B cell (primary cell): Measurements from ENCODE around the gene RAD51B. TPM values are rescaled to one million over a fixed set of nuclear protein-coding genes. Genes with fewer than 3 reads are reported as not detected.

ENCODE experiments used
- ATAC-seq: fragments of 200-7000 bp; cut with Tn5 transposase; one replicate; pipeline ENCODE4 v1.10.0; 2021; ENCODE audit warnings: low read depth, mild to moderate bottlenecking, moderate number of reproducible peaks, moderate library complexity
- CTCF ChIA-PET: fragments of 350-600 bp; sonication (Branson Sonifier 250); formaldehyde crosslinking; loops from one replicate; lab custom pipeline; 2021; ENCODE audit warnings: antibody characterized with exemption, inconsistent platforms; lab: Charles Lee
- POLR2A ChIA-PET: fragments of 350-600 bp; sonication (Branson Sonifier 250); formaldehyde crosslinking; loops from one replicate; lab custom pipeline; 2021; ENCODE audit warnings: antibody characterized with exemption; lab: Charles Lee
- DNase-seq: peaks from one replicate; pipeline ENCODE4 v3.0.0; 2013
- H2AFZ ChIP-seq: 2 replicates; pipeline ENCODE4 v1.6.1; 2012; ENCODE audit warnings: mild to moderate bottlenecking, low read depth, low read length; ENCODE audit not compliant: insufficient read depth, poor library complexity, severe bottlenecking
- H3K27ac ChIP-seq, 2 donors: 1 replicate in 1 of 2; 2 replicates in 1 of 2; pipeline ENCODE4 v1.5.1; 2012 to 2013; ENCODE audit warnings: low read length in 2 of 2, mild to moderate bottlenecking in 2 of 2, moderate library complexity in 1 of 2
- H3K27me3 ChIP-seq, 4 experiments: fragments of 200-600 bp in 1 of 4; sonication (generic) in 1 of 4; replicated peaks in 1 of 4; 1 replicate in 2 of 4; 2 replicates in 2 of 4; pipeline versions ENCODE4 v1.6.1 to v1.7.0; 2013 to 2016; ENCODE audit warnings: low read length in 3 of 4, mild to moderate bottlenecking in 2 of 4, mixed read lengths in 1 of 4, moderate library complexity in 1 of 4; ENCODE audit not compliant: insufficient read depth in 4 of 4, control insufficient read depth in 3 of 4; ENCODE audit errors: control extremely low read depth in 1 of 4
- H3K36me3 ChIP-seq, 2 experiments: replicated peaks in 1 of 2; 1 replicate in 1 of 2; 2 replicates in 1 of 2; pipeline versions ENCODE4 v1.6.1 to v1.7.1; 2013; ENCODE audit warnings: low read length in 1 of 2; ENCODE audit not compliant: insufficient read depth in 2 of 2, control insufficient read depth in 1 of 2; ENCODE audit errors: control extremely low read depth in 1 of 2, extremely low read depth in 1 of 2
- H3K4me1 ChIP-seq, 2 donors: fragments of 200-600 bp in 1 of 2; sonication (generic) in 1 of 2; 1 replicate in 1 of 2; 2 replicates in 1 of 2; pipeline versions ENCODE4 v1.5.1 to v1.6.1; 2013 to 2017; ENCODE audit warnings: low read length in 2 of 2; ENCODE audit not compliant: control insufficient read depth in 2 of 2, insufficient read depth in 2 of 2
- H3K4me2 ChIP-seq: replicated peaks from 2 replicates; pipeline ENCODE3; 2012; ENCODE audit warnings: mild to moderate bottlenecking, low read depth, low read length; ENCODE audit not compliant: poor library complexity, severe bottlenecking
- H3K4me3 ChIP-seq, 5 experiments: fragments of 200-600 bp in 1 of 5; sonication (generic) in 1 of 5; 1 replicate in 3 of 5; 2 replicates in 2 of 5; pipeline versions ENCODE4 v1.5.1 to v1.7.0; 2011 to 2016; ENCODE audit warnings: low read length in 4 of 5, mild to moderate bottlenecking in 4 of 5, low read depth in 2 of 5, control low read depth in 1 of 5, moderate library complexity in 1 of 5; ENCODE audit not compliant: insufficient read depth in 1 of 5; ENCODE audit errors: control extremely low read depth in 1 of 5, extremely low read depth in 1 of 5
- H3K79me2 ChIP-seq: fragments of 200-600 bp; sonication (generic); one replicate; pipeline ENCODE4 v1.6.0; 2016; ENCODE audit warnings: low read length; ENCODE audit not compliant: control insufficient read depth, insufficient read depth
- H3K9ac ChIP-seq: fragments of 200-600 bp; sonication (generic); 2 replicates; pipeline ENCODE4 v1.6.1; 2017; ENCODE audit warnings: mild to moderate bottlenecking, low read length, moderate library complexity
- H3K9me3 ChIP-seq, 3 donors: one replicate each; pipeline versions ENCODE4 v1.6.1 to v1.7.1; 2013; ENCODE audit warnings: low read length in 2 of 3; ENCODE audit not compliant: control insufficient read depth in 2 of 3, insufficient read depth in 1 of 3; ENCODE audit errors: control extremely low read depth in 1 of 3
- H4K20me1 ChIP-seq: 2 replicates; pipeline ENCODE4 v1.6.0; 2012; ENCODE audit warnings: mild to moderate bottlenecking, low read length; ENCODE audit not compliant: insufficient read depth, control insufficient read depth, poor library complexity, severe bottlenecking
- H3K27ac Mint-ChIP-seq: one replicate; pipeline ENCODE4 v1.8.0; 2021; ENCODE audit warnings: mixed read lengths
- H3K27me3 Mint-ChIP-seq: one replicate; pipeline ENCODE4 v1.8.0; 2021; ENCODE audit warnings: mixed read lengths
- H3K4me1 Mint-ChIP-seq: one replicate; pipeline ENCODE4 v1.8.0; 2021; ENCODE audit warnings: mixed read lengths
- H3K4me3 Mint-ChIP-seq: one replicate; pipeline ENCODE4 v1.8.0; 2021; ENCODE audit warnings: mixed read lengths
- H3K9me3 Mint-ChIP-seq: one replicate; pipeline ENCODE4 v1.8.0; 2022; ENCODE audit warnings: mixed read lengths; ENCODE audit not compliant: insufficient read depth
- CTCF ChIP-seq: fragments of 200-600 bp; IDR thresholded peaks from one replicate; pipeline ENCODE4 v1.8.0; 2022; ENCODE audit warnings: antibody characterized with exemption, mild to moderate bottlenecking
- EZH2 ChIP-seq: IDR thresholded peaks from 2 replicates; pipeline ENCODE4 v1.6.1; 2012; ENCODE audit warnings: borderline replicate concordance, low read depth, mild to moderate bottlenecking, moderate library complexity, low read length; ENCODE audit not compliant: insufficient read depth, poor library complexity, severe bottlenecking
- WGBS: methylation state at CpG from one replicate; pipeline ENCODE4 v1.1.5; 2013; ENCODE audit warnings: missing lambda C conversion rate; ENCODE audit not compliant: insufficient coverage; 5-methylcytosine and 5-hydroxymethylcytosine counted together
- intact Hi-C: fragments of 100-400 bp; cut with micrococcal nuclease; formaldehyde crosslinking; loops from one replicate; pipeline ENCODE4 v1.10.0; 2022
- polyA plus RNA-seq: library from polyadenylated mRNA; depleted of rRNA; stranded (reverse); fragments of >200 nt; gene quantifications from 2 replicates; pipeline ENCODE4 v1.2.3, GENCODE V29; 2012
- total RNA-seq, 2 donors: library from RNA; stranded (reverse); fragments of 120-200 nt in 1 of 2; gene quantifications; 1 replicate in 1 of 2; 2 replicates in 1 of 2; pipeline versions ENCODE4 v1.2.3 to v1.2.4, GENCODE V29; 2013 to 2022

RAD51B gene
- total and polyA plus RNA-seq, 2 donors (not counting 1 experiment from before 2014, with no cell fraction given) = 6.5 to 60.6 TPM

DNA sequence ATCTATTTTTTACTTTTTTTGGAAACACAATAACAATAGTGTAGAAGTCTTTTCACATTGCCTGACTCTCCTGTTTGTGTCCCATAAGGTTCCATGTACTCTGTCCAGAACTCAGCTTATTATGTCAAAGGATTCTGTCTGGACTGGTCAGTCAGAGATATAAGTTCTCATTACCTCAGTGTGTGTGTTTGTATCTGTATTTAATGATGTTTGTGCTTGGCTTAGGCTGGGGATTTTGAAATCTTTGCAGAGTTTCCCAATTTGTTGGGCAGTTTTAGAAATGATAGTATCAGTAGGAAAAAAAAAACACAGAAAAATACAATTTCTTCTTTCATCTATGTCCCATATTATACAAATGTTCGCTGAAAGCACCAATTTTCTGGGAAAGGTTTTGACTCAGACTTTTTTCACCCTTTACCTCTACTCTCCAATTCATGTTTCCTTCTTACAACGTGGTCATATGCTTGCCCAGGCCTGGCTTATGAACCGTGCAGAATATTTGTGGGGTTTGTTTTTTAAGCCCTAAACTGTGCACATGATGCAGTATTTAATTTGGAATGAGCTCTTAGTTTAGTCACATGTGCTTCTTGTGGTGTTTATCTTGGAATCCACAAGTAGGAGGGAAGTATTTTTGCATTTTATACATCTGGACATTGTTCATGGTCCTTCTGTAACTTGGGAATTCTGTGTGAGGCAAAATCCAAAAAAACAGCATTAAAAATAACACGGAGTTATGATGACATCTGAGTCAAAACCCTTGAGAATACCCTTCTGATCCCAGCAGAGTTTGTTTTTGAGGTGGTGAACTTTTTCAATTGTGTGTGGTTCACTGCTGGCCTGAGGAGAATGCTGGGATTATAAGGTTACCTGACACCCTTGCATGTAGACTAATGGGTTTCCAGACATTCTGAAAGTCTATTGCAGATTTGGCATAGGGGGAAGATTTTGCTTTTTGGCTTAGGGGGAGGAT is 121.2 kb downstream of the RAD51B start:
- Histone ChIP-seq H3K79me2 (no peaks in the 10 kb centered on the region), H3K36me3 (no peaks in the 10 kb centered on the region), H3K27me3 (no peaks in the 10 kb centered on the region), H3K27ac (no peak overlapping the region), H4K20me1 (no peaks in the 10 kb centered on the region), H2AFZ (no peak overlapping the region), H3K9me3 (no peaks in the 10 kb centered on the region), H3K4me2 (no peak overlapping the region), H3K9ac (no peak overlapping the region), H3K4me3 (no peak overlapping the region), H3K4me1 (peaks cover 0 to 3% of the 10 kb centered on the region in 2 donors)
- POLR2A ChIA-PET = interaction anchor here (0.6 kb wide), 1 partner anchor 362 kb away, joined by 3 read pairs; no protein-coding TSS in a partner anchor
- no peaks in the 10 kb centered on the region for H3K9me3 Mint-ChIP-seq
- TF ChIP-seq EZH2 (no peak), CTCF (no peak)
- intact Hi-C loops = loop anchor here (10.0 kb wide), 1 partner anchor 274 kb away; no protein-coding TSS in a partner anchor
- DNase-seq = no peak
- no peaks in the 10 kb centered on the region for H3K27me3 Mint-ChIP-seq
- ATAC-seq = no peak
- CTCF ChIA-PET = interaction anchor here (1.1 to 11.4 kb wide), 3 partner anchors 880 to 1150 kb away, joined by 3 to 132 read pairs (median 80); no protein-coding TSS in a partner anchor
- 71% methylated on average over 2 of the region's 4 CpGs for WGBS
- H3K27ac Mint-ChIP-seq = no peak overlapping the region
- no peak overlapping the region for H3K4me3 Mint-ChIP-seq
- H3K4me1 Mint-ChIP-seq = peaks cover 5% of the 10 kb centered on the region
